Dendritic cell treated with granulocyte-macrophage colony-stimulating factor and Interleukin-4, amounts not matched to agents 40 ng/mL and 50 ng/mL, for 4 days (primary cell): Measurements from ENCODE around the gene MYG1.
A peak's percentile ranks its signal among the peaks of the same experiment; 100 is the strongest.
"Not testable (repeated sequence)": the region's sequence is repeated elsewhere in the genome, so short reads cannot be mapped to it uniquely, and the experiment has no call there.

Source experiments
- H3K27ac Mint-ChIP-seq: one replicate; pipeline ENCODE4 v1.8.0; 2022; ENCODE audit warnings: mild to moderate bottlenecking, mixed read lengths
- H3K27me3 Mint-ChIP-seq: one replicate; pipeline ENCODE4 v1.8.0; 2022; ENCODE audit warnings: mild to moderate bottlenecking, mixed read lengths
- H3K36me3 Mint-ChIP-seq: one replicate; pipeline ENCODE4 v1.8.0; 2022; ENCODE audit warnings: low read depth, mixed read lengths
- H3K4me1 Mint-ChIP-seq: one replicate; pipeline ENCODE4 v1.8.0; 2022; ENCODE audit warnings: low read depth, mixed read lengths
- H3K4me3 Mint-ChIP-seq: one replicate; pipeline ENCODE4 v1.8.0; 2022; ENCODE audit warnings: mild to moderate bottlenecking, moderate library complexity, mixed read lengths
- H3K9me3 Mint-ChIP-seq: one replicate; pipeline ENCODE4 v1.8.0; 2022; ENCODE audit warnings: mixed read lengths
- intact Hi-C: fragments of 100-400 bp; cut with micrococcal nuclease; formaldehyde crosslinking; loops from one replicate; pipeline ENCODE4 v1.15.0; 2022

Gene MYG1

DNA sequence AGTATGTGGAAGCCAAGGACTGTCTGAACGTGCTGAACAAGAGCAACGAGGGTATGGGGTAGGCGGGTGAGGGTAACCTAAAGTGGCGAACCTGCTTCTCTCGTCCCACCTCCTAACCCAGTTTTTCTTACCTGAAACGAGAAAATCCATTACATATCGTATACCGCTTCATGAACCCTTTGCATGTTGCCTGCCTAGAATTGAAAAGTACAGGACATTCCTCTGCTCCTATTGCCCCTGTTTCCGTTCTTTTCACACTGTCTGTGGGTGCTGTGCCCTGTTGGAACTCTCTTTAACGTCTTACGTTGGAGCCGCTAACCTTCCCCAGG lies 3.6 kb upstream of the MYG1 start:
- Mint-ChIP-seq H3K9me3 (no peaks in the 10 kb centered on the region), H3K4me3 (peak overlapping the region; percentile 94), H3K27ac (peak overlapping the region; percentile 92), H3K27me3 (no peaks in the 10 kb centered on the region), H3K36me3 (peaks cover 90% of the 10 kb centered on the region), H3K4me1 (peaks cover 56% of the 10 kb centered on the region)
- intact Hi-C loops = loop anchor here (5.0 kb wide), 1 partner anchor 44 kb away; a partner anchor contains a TSS

DNA sequence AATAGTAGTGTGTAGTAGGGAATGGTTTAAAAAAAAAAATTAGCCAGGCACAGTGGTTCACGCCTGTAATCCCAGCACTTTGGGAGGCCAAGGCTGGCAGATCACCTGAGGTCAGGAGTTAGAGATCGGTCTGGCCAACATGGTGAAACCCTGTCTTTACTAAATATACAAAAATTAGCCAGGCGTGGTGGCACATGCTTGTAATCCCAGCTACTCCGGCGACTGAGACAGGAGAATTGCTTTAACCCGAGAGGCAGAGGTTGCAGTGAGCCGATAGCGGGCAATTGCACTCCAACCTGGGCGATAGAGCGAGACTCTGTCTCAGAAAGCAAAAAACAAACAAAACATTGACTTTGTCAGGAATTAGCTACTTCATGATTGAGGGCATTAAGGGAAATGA lies 2.4 kb upstream of the MYG1 start:
- intact Hi-C loops = loop anchor here (5.0 kb wide), 1 partner anchor 45 kb away; a partner anchor contains a TSS
- not testable (repeated sequence) for H3K9me3 Mint-ChIP-seq, H3K27me3 Mint-ChIP-seq
- Mint-ChIP-seq H3K27ac (peak overlapping the region; percentile 92), H3K4me1 (peaks cover 67% of the 10 kb centered on the region), H3K36me3 (peaks cover 90% of the 10 kb centered on the region), H3K4me3 (peak overlapping the region; percentile 94)

DNA sequence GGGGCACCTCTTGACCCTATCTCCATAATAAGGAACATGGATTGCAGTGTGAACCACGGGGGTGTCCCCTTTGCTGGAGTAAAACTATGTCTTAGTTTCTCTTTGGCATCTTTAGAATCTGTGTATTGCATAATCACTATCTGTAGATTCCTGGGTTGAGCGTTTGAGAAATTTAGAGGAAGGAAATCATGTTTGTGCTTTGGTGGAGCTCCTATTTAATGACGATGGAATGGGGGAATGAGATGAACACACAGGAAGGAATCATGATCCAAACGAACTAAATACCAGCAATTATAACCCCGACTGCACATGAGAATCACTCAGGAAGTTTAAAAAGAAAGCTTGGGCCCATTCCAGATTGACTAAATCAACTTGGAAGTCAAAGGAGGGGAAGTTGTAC lies 1.3 kb upstream of the MYG1 start:
- Mint-ChIP-seq H3K9me3 (no peaks in the 10 kb centered on the region), H3K4me1 (peaks cover 77% of the 10 kb centered on the region), H3K36me3 (peaks cover 92% of the 10 kb centered on the region), H3K27me3 (no peaks in the 10 kb centered on the region), H3K27ac (peak overlapping the region; percentile 92), H3K4me3 (peak overlapping the region; percentile 83)
- intact Hi-C loops = loop anchor here (2.0 to 5.0 kb wide), 2 partner anchors 46 to 77 kb away; a partner anchor contains a TSS

DNA sequence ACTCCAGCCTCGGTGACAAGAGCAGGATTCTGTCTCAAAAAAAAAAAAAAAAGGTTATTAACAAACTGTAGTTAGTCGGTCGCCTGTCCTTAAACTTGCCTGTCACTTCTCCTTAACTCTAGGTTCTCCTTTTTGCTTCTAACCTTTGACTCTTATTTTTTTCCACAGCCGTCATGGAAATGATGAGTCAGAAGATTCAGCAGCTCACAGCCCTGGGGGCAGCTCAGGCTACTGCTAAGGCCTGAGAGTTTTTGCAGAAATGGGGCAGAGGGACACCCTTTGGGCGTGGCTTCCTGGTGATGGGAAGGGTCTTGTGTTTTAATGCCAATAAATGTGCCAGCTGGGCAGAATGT lies 418 bp upstream of the MYG1 start:
- H3K4me3 Mint-ChIP-seq = peak overlapping the region; percentile 83
- H3K4me1 Mint-ChIP-seq = peaks cover 80% of the 10 kb centered on the region
- intact Hi-C loops = loop anchor here (1.0 to 5.0 kb wide), 3 partner anchors 22 to 78 kb away; partner anchors contain the start of gene AAAS
- H3K27ac Mint-ChIP-seq = peak overlapping the region; percentile 92
- no peaks in the 10 kb centered on the region for H3K27me3 Mint-ChIP-seq
- peaks cover 93% of the 10 kb centered on the region for H3K36me3 Mint-ChIP-seq
- H3K9me3 Mint-ChIP-seq = no peaks in the 10 kb centered on the region

DNA sequence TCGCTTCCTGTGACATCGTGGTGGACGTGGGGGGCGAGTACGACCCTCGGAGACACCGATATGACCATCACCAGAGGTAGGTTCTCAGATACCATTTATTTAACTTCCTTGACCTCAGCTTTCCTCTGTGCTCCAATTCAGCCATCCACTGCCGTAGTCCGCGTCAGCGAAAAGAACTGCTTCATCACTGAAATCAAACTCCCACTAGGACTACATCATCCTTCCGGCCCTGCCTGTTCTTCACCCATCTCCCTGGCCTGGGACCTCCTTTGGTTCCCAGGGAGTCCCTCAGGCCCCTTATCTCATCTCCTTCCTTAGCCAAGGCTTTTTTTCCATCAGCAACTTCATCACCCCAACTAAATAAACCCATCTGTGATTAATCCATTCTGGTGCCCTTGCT lies 692 bp downstream of the MYG1 start:
- H3K4me1 Mint-ChIP-seq = peaks cover 75% of the 10 kb centered on the region
- intact Hi-C loops = no loop called here
- no peaks in the 10 kb centered on the region for H3K9me3 Mint-ChIP-seq

DNA sequence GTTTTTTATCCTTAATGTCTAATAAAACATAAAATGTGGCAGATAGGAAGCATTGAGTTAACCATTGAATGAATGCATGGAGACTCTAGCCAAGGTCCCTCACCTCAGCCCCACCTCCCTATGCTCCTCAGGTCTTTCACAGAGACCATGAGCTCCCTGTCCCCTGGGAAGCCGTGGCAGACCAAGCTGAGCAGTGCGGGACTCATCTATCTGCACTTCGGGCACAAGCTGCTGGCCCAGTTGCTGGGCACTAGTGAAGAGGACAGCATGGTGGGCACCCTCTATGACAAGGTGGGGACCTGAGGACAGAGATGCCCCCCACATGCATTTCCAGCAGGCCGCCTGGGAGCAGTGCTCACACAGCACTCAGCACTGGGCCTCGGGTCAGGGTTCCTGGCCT lies 3.4 kb downstream of the MYG1 start:
- H3K36me3 Mint-ChIP-seq = peaks cover 96% of the 10 kb centered on the region
- intact Hi-C loops = no loop called here
- H3K9me3 Mint-ChIP-seq = no peaks in the 10 kb centered on the region
- no peaks in the 10 kb centered on the region for H3K27me3 Mint-ChIP-seq
- peaks cover 53% of the 10 kb centered on the region for H3K4me1 Mint-ChIP-seq
- H3K4me3 Mint-ChIP-seq = no peak overlapping the region
- H3K27ac Mint-ChIP-seq = no peak overlapping the region

More for the DNA sequence above, 692 bp downstream of the MYG1 start:
- peak overlapping the region; percentile 83 for H3K4me3 Mint-ChIP-seq
- H3K36me3 Mint-ChIP-seq = peaks cover 96% of the 10 kb centered on the region
- no peaks in the 10 kb centered on the region for H3K27me3 Mint-ChIP-seq
- peak overlapping the region; percentile 92 for H3K27ac Mint-ChIP-seq

DNA sequence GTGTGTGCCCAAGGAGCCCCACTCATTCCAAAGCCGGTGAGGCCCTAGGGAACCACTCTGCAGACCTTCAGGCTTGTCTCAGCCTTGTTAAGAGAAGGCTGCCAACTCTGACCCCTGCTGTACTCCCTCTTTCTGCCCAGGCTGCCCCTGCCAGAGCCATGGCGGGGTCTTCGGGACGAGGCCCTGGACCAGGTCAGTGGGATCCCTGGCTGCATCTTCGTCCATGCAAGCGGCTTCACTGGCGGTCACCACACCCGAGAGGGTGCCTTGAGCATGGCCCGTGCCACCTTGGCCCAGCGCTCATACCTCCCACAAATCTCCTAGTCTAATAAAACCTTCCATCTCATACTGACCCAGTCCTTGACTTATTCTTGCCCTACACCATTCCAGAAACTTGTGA lies 7.3 kb downstream of the MYG1 start:
- no peaks in the 10 kb centered on the region for H3K27me3 Mint-ChIP-seq
- intact Hi-C loops = no loop called here
- H3K27ac Mint-ChIP-seq = no peak overlapping the region
- H3K36me3 Mint-ChIP-seq = peaks cover 92% of the 10 kb centered on the region
- H3K4me1 Mint-ChIP-seq = peaks cover 14% of the 10 kb centered on the region
- H3K9me3 Mint-ChIP-seq = no peaks in the 10 kb centered on the region
- no peak overlapping the region for H3K4me3 Mint-ChIP-seq

DNA sequence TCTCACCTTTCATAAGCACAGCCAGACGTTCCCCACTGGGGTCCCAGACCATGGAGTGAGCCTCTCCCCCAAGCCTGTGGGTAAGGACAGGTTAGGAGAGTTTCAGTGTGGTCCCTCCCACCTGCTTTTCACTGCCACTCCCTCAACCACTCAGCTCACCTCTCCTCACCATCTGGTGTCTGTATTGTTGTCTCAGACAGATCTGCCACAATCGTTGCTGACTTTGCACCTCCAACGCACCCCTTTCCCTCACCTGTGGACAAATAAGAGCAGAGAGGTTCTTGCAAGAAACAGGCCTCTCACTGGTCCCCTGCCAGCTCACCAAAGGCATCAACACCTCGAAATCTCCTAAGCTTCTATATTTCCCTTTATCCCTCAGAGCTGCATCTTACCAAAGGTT lies 8.8 kb downstream of the MYG1 start:
- Mint-ChIP-seq H3K36me3 (peaks cover 80% of the 10 kb centered on the region), H3K27ac (peak overlapping the region; percentile 7), H3K4me3 (no peak overlapping the region), H3K27me3 (no peaks in the 10 kb centered on the region), H3K9me3 (no peaks in the 10 kb centered on the region), H3K4me1 (peaks cover 2% of the 10 kb centered on the region)
- intact Hi-C loops = no loop called here

DNA sequence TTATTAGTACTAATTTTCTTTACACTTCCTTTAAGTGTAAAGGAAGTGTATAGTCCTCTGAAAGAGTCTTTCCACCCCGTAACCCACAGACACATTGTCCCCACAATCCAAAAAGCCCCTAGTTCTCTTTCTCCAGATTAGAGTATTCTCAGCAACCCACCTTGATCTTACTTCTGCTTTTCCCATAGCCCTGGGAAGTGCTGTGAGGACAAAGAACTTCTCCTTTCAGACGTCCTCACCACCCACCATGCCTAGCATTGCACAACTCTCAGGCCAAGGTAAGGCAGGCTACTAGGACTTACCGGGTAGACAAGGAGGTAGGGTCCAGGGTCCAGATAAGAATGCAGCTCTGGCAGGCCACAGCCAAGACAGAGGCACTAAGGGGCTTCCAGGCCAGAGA lies 14.5 kb downstream of the MYG1 start:
- intact Hi-C loops = no loop called here
- Mint-ChIP-seq H3K27me3 (no peaks in the 10 kb centered on the region), H3K9me3 (no peaks in the 10 kb centered on the region), H3K4me1 (peaks cover 16% of the 10 kb centered on the region), H3K27ac (peak overlapping the region; percentile 19), H3K36me3 (peaks cover 84% of the 10 kb centered on the region), H3K4me3 (no peak overlapping the region)

DNA sequence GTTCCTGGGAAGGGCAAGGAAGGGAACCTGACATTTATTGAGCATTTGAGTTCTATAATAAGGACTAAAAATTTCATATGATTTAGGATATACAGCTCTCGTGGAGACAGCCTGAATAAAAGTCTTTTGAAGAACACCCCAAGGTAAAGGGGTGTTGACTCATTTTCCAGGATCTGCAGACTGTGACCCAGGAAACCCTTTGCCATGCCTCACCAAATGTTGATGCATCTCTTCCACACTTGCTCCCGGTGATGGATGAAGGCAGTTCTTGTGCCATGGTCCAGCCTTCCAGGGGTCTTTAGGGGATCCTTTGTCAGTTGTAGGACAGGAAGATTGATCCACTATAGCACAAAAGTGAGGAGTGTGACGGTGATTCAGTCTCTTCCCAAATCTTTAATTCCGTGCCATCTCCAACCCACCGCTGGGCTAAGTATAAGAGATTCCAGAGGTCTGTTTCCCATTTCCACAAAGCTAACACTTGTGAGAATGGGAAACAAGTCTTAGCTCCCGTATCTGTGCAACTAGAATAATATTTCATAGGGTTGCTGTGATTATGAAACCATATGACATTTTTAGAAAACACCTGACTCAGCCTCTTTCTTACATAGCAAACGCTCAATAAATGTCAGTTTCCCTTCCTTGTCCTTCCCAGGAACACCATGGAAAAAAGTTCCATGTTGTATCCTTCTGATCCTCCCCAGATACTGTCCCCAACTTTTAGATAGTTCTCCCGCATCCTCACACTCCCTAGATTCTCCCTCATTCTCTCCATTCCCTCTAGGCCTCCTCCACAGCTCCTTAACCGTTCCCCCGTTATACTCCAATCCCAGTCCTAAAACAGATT lies 21.1 kb downstream of the MYG1 start:
- Mint-ChIP-seq H3K9me3 (no peaks in the 10 kb centered on the region), H3K4me1 (peaks cover 37% of the 10 kb centered on the region), H3K27me3 (no peaks in the 10 kb centered on the region), H3K4me3 (peak overlapping the region; percentile 91), H3K27ac (peak overlapping the region; percentile 90), H3K36me3 (peaks cover 56% of the 10 kb centered on the region)
- intact Hi-C loops = loop anchor here (1.0 to 2.0 kb wide), 3 partner anchors 21 to 180 kb away; partner anchors contain the start of genes MYG1 and TARBP2

DNA sequence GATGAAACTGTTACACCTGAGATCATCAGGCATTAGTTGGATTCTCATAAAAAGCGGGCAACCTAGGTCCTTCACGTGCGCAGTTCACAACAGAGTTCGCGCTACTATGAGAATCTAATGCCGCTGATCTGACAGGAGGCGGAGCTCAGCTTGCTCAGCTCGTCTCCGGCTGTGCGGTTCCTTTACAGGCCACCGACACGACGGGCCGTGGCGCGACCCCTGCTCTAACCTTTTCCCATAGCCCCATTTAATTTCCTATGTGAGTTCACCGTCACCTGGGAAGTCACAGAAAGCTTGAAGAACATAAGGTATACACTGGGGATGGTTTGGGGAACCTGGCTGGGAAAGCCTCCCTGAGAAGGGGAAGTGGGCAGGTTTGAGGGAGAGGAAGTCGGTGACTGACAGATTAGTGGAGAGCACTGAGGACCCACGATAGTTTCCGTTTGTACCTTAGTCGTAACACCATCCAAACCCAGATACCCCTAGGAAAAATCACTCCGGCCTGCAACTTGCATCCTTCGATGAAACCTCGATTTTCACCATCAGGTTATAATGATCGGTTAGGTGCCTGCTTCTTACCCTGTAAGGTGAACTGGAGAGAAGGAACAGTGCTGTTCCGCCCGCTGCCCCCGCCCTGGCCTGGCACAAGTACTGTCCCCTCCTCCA lies 24.8 kb downstream of the MYG1 start:
- peaks cover 44% of the 10 kb centered on the region for H3K4me1 Mint-ChIP-seq
- H3K27me3 Mint-ChIP-seq = peaks cover 33% of the 10 kb centered on the region
- H3K4me3 Mint-ChIP-seq = peak overlapping the region; percentile 70
- H3K27ac Mint-ChIP-seq = peak overlapping the region; percentile 83
- intact Hi-C loops = loop anchor here (1.0 kb wide), 3 partner anchors 21 to 97 kb away; no protein-coding TSS in a partner anchor
- no peaks in the 10 kb centered on the region for H3K9me3 Mint-ChIP-seq
- H3K36me3 Mint-ChIP-seq = peaks cover 20% of the 10 kb centered on the region

DNA sequence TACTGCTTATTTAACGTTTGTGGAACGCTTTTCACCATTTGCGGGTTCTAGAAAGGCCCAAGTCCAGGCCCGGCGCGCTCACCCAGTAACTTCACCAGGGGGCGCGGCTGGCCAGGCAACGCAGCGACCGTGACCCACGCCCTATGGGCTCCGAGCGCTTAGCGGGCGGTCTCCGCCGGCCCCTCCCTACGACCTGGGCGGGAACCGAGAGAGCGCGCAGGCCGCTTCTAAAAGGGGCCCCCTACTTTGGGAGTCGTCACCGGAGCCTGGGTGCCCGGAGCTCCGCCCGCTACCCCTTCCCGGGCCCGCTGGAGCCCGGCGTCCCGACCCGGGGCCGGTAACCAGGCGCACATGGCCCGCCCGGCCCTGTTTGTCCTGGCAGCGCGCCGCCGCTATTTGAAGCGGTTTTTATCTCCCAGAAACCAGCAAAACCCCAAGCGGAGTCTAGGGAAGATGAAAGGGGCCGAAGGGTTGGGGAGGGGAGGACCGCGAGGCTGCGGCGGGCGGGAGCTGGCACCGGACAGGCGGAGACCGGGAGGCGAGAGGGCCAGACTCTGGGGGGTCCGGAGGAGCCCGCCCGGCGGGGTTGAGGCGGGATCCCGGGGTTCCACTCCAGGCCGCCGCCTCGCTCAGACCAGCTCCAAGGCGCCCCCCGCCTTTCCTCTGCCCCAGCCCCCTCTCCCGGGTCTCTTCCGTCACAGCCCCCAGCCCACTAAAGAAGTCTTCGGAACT lies 25.4 kb downstream of the MYG1 start:
- intact Hi-C loops = loop anchor here (1.0 kb wide), 3 partner anchors 20 to 96 kb away; no protein-coding TSS in a partner anchor
- H3K27me3 Mint-ChIP-seq = peaks cover 36% of the 10 kb centered on the region
- peak overlapping the region; percentile 70 for H3K4me3 Mint-ChIP-seq
- peaks cover 13% of the 10 kb centered on the region for H3K36me3 Mint-ChIP-seq
- H3K27ac Mint-ChIP-seq = peak overlapping the region; percentile 83
- peaks cover 42% of the 10 kb centered on the region for H3K4me1 Mint-ChIP-seq
- no peaks in the 10 kb centered on the region for H3K9me3 Mint-ChIP-seq

DNA sequence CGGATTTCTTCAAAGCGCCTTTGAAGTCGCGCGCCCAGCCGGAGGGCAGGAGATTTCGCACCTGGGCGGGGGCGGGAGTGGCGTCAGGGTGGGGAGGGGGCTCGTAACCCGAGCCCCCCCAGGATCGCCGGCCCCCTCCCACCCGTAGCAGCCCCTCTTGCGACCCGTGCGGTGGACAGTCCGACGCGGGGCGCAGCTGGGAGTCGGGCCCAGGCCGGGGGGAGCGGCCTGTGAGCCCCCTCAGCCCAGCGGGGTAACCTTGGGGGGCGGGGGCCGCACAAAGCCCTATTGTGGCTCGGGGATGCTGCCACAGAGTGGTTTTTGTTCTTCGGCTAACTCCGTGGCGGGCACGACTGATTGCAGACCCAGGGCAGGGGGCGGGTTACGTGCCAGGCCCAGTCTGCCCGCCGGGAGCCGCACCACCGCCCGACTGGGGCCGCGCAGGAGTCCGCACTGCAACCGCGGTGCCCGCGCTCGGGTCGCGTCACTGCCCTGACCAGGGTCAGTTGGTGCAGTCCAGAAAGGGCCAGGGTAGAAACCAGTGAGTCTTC lies 26.1 kb downstream of the MYG1 start:
- H3K9me3 Mint-ChIP-seq = no peaks in the 10 kb centered on the region
- peak overlapping the region; percentile 70 for H3K4me3 Mint-ChIP-seq
- H3K27me3 Mint-ChIP-seq = peaks cover 40% of the 10 kb centered on the region
- H3K36me3 Mint-ChIP-seq = peaks cover 10% of the 10 kb centered on the region
- intact Hi-C loops = no loop called here
- H3K27ac Mint-ChIP-seq = peak overlapping the region; percentile 83
- H3K4me1 Mint-ChIP-seq = peaks cover 36% of the 10 kb centered on the region
